ENCODE measurements around the gene EIF4E3. TPM values are rescaled to one million over a fixed set of nuclear protein-coding genes. Genes with fewer than 3 reads are reported as not detected.

Gene EIF4E3
- total and polyA plus RNA-seq, 12 donors: 2.3 to 16.1 (median 10.6) TPM

DNA sequence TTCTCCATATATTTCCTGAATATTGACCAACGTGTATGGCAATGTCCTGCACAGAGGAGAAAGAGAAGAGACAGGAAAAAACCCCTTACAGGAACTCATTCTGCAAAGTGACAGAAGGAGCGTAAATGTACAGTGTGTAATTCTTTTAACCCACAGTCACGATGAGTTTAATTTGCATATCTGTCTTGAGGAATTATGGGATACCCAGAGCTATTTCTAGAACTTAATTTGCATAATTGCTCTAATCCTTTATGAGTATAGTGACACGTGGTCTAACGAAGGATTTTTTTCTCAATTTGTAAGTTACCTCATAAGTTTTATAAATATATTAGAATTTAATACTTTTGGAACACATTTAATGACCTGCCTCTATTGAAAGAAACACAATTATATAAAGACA, 38.2 kb upstream of the EIF4E3 start:
- no peaks in the 10 kb centered on the region for H3K4me1 ChIP-seq (replicated peaks in 1 of 2)
- intact Hi-C loops (cut with DNase I): no loop called here
- TF ChIP-seq CTCF (IDR thresholded peaks at IDR 0.05) (no peak), POLR2A (IDR thresholded peaks at IDR 0.05) (no peak)
- no peak for DNase-seq
- peaks cover 28% of the 10 kb centered on the region for H3K27me3 ChIP-seq
- no peak overlapping the region for H3K27ac ChIP-seq
- H3K36me3 ChIP-seq (replicated peaks in 1 of 2): no peaks in the 10 kb centered on the region
- H3K4me3 ChIP-seq: no peak overlapping the region
- 69 to 71% (median 70%) methylated on average over 5 of the region's 5 CpGs for WGBS, 4 donors
- H3K9me3 ChIP-seq (replicated peaks in 1 of 3): no peaks in the 10 kb centered on the region

- H3K9me3 ChIP-seq (replicated peaks in 1 of 3): no peaks in the 10 kb centered on the region
These were observed 34.9 kb upstream of the EIF4E3 start for GRCh38 chr3:71760140-71760539.

DNA sequence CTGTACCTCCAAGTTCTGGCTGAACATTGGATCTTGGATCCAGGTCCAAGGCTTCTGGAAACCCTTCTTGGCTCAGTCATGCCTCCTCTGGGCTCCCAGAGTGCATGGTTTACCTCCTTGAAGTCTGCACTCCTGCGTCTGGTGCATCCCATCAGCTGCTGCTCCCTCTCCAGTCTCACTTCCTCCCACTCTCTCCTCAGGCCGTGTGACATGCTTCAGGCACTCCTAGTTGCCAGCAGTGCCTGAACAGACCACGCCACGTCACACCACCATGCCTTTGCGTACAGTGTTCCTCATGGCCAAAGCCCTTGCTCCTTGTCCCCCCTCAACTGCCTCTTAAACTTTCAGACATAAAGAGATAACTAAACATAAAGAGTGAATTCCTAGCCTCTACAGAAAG, 34.2 kb upstream of the EIF4E3 start:
- no peaks in the 10 kb centered on the region for H3K36me3 ChIP-seq (replicated peaks in 1 of 2)
- H3K27me3 ChIP-seq: peaks cover 30% of the 10 kb centered on the region
- H3K4me1 ChIP-seq (replicated peaks in 1 of 2): no peaks in the 10 kb centered on the region
- no peaks in the 10 kb centered on the region for H3K9me3 ChIP-seq (replicated peaks in 1 of 3)
- intact Hi-C loops (cut with DNase I): no loop called here
- no peak overlapping the region for H3K27ac ChIP-seq
- TF ChIP-seq CTCF (IDR thresholded peaks at IDR 0.05) (no peak), POLR2A (IDR thresholded peaks at IDR 0.05) (no peak)
- H3K4me3 ChIP-seq: no peak overlapping the region
- DNase-seq: no peak
- 70 to 82% (median 77%) methylated on average over 5 of the region's 5 CpGs for WGBS, 4 donors

More at GRCh38 chr3:71760140-71760539, 34.9 kb upstream of the EIF4E3 start:
- intact Hi-C loops (cut with DNase I): no loop called here
- TF ChIP-seq CTCF (IDR thresholded peaks at IDR 0.05): no peak
- TF ChIP-seq POLR2A (IDR thresholded peaks at IDR 0.05): no peak
- no peaks in the 10 kb centered on the region for H3K4me1 ChIP-seq (replicated peaks in 1 of 2)
- 83 to 94% (median 90%) methylated on average over 1 of the region's 1 CpG for WGBS, 4 donors
- no peak for DNase-seq
- H3K4me3 ChIP-seq: no peak overlapping the region
- no peaks in the 10 kb centered on the region for H3K36me3 ChIP-seq (replicated peaks in 1 of 2)
- H3K27ac ChIP-seq: no peak overlapping the region
- peaks cover 25% of the 10 kb centered on the region for H3K27me3 ChIP-seq

- Histone ChIP-seq H3K27ac (no peak overlapping the region), H3K36me3 (replicated peaks in 1 of 2) (no peaks in the 10 kb centered on the region), H3K27me3 (peaks cover 25% of the 10 kb centered on the region), H3K4me3 (no peak overlapping the region), H3K4me1 (replicated peaks in 1 of 2) (peaks cover 0 to 2% of the 10 kb centered on the region in 2 donors), H3K9me3 (replicated peaks in 1 of 3) (no peaks in the 10 kb centered on the region)
- intact Hi-C loops (cut with DNase I): no loop called here
- 89 to 96% (median 91%) methylated on average over 2 of the region's 2 CpGs for WGBS, 4 donors
- DNase-seq: no peak
- no peak for TF ChIP-seq CTCF (IDR thresholded peaks at IDR 0.05)
- TF ChIP-seq POLR2A (IDR thresholded peaks at IDR 0.05): no peak
These were observed 32.9 kb upstream of the EIF4E3 start for GRCh38 chr3:71758091-71758490.
